NCI-H1105 (cell line): ENCODE results near the gene CFB.
A peak's percentile ranks its signal among the peaks of the same experiment; 100 is the strongest.
"Not testable (repeated sequence)": the region's sequence is repeated elsewhere in the genome, so short reads cannot be mapped to it uniquely, and the experiment has no call there.

Experiments used
- DNase-seq: peaks from one replicate; lab custom pipeline; 2025; lab: John Stamatoyannopoulos, UW

Gene CFB

DNA sequence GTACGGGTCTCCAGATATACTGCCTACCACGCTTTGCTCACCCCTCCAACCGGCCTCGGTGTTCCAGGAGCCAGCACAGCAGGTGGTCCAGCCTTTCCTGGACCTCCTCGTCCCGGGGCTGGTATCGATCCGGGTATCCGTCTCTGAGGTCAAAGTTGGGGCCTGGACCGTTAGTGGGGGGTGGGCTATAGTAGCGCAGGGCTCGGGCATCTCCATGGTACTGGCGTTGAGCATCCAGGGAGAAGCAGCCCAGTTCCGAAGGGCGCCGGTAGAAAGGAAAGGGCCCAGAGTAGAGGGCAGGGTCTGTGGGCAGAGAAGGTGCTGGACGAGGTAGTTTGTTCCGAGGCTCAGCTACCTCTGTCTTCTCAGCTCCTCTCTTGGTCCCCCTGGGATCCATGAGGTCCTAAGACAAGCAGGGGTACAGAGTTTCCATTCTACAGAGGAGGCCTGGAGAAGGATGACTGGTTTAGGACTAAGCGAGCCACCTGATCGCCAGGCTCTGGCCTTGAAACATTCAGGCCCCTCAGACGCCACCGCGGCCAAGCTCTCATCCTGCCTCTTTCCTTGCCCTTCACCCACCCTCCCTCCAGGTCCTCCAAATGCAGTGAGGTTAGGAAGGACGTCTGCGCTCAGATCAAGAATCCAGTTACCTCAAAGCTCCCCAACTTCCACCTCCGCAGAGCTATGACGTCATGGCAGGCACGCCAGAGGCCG lies 25.5 kb downstream of the CFB start:
- no peak for DNase-seq

DNA sequence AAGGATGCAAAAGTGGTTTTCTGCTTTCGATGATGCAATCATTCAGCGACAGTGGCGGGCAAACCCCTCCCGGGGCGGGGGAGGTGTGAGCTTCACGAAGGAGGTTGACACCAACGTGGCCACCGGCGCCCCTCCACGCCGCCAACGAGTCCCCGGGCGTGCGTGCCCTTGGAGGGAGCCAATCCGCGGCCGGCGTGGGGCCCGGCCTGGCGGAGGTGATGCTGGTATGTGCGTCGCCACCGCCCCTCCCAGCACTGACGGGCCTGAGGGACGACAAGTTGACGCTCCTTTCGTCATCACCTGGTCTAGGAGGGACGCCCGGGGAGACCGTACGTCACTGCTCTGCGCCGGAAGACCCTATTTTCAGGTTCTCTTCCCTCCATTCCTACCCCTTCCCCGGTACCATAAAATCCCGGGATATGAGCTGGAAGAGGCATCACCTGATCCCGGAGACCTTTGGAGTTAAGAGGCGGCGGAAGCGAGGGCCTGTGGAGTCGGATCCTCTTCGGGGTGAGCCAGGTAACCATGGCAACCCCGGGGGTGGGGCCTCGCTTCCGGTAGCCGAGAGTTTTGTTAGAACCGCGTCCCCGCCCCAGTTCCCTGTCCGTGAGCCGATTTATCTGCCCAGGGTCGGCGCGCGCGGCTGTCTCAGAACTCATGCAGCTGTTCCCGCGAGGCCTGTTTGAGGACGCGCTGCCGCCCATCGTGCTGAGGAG lies 26.3 kb downstream of the CFB start, which contains the start of gene DXO:
TSS of gene DXO (minus strand) at position 146 of the 716 bp plus-strand sequence. CDS start 463 bp downstream, outside the sequence.
- peak; percentile 99 for DNase-seq

DNA sequence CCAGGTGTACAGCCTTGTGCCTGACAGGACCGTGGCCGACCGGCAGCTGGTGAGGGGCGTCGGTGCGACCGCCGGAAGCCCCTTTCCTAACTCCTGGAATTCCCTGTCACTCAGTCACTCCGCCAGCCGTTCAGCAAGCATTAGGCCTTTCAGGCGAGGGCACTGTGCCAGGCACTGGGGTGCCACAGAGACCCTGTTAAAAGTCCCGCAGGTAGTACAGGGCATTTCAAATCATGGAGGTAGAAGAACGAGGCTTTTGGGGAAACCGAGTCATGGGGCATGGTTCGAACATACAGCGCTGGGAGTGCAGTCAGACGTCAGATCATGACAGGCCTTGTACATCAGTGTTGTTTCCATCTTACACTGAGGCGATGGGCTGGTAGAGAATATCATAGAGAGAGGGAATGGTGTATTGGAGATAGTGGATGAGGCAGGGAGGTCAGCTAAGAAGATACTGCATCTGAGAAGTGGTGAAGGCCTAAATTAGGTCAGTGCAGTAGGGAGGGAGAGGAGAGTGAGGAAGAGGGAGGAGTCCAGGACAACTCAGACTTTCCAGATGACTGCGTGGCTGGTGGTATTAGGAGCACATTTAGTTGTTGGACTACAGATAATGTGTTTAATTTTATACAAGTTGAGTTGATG lies 26.9 kb downstream of the CFB start:
- DNase-seq, result no peak

DNA sequence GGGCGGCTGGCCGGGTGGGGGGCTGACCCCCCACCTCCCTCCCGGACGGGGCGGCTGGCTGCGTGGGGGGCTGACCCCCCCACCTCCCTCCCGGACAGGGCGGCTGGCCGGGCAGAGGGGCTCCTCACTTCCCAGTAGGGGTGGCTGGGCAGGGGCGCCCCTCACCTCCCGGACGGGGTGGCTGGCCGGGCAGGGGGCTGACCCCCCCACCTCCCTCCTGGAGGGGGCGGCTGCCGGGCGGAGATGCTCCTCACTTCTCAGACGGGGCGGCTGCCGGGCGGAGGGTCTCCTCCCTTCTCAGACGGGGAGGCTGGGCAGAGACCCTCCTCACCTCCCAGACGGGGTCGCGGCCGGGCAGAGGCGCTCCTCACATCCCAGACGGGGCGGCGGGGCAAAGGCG lies 30.2 kb downstream of the CFB start:
- not testable (repeated sequence) for DNase-seq

DNA sequence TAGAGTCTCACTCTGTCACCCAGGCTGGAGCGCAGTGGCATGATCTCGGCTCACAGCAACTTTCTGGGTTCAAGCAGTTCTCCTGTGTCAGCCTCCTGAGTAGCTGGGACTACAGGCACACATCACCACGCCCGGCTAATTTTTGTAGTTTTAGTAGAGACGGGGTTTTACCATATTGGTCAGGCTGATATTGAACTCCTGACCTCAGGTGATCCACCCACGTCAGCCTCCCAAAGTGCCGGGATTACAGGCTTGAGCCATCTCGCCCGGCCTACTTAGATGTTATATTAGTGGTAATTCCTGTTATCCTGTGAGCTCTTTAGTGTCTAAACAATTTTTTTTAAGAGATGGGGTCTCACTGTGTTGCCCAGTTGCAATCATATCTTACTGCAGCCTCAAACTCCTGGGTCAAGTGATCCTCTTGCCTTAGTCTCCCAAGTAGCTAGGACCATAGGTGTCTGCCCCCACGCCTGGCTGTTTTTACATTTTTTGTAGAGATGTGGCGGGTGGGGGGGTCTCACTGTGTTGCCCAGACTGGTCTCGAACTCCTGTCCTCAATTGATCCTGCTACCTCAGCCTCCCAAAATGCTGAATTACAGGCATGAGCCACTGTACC lies 32.0 kb downstream of the CFB start:
- no peak for DNase-seq

DNA sequence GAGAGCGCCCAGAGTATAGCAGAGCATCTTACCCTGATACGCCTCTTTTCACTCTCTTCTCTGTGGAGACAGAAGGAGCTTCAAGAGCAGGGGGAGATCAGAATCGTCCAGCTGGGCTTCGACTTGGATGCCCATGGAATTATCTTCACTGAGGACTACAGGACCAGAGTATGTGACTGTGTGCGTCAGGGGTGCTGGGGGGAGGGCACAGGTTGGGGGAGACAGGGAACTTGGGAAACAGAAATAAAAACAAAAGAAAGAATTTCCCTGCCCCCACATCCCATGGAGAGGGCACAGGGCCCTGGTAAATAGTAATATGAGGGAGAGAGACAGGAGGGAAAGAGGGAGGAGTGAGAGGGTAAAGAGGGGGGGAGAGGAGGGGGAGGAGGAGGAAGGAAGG lies 32.9 kb downstream of the CFB start:
- DNase-seq, result no peak

DNA sequence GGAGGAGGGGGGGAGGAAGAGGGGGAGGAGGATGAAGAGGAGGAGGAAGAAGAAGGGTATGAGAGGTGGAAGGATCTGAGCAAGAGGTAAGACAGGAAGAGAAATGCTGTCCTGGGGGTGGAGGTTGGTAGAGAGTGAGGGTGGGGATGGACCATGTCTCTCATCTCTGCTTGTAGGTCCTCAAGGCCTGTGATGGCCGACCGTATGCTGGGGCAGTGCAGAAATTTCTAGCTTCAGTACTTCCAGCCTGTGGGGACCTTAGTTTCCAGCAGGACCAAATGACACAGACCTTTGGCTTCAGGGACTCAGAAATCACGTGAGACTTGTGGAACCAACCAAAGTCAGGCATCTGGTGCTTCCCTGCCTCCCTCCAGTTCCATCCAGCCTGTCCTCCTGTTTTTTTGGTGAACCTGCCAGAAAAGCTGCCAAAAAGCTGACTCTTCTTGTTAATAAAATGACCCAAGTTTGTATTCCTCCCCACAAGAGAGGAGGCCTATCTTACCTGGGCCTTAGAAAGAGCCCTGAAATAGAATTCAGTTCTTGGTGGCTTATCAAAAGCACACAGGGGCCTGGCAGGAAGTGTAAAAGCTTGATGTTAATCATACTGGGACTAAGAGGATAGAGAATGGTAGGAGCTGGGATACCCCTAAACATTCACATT lies 33.5 kb downstream of the CFB start:
- DNase-seq, result no peak

DNA sequence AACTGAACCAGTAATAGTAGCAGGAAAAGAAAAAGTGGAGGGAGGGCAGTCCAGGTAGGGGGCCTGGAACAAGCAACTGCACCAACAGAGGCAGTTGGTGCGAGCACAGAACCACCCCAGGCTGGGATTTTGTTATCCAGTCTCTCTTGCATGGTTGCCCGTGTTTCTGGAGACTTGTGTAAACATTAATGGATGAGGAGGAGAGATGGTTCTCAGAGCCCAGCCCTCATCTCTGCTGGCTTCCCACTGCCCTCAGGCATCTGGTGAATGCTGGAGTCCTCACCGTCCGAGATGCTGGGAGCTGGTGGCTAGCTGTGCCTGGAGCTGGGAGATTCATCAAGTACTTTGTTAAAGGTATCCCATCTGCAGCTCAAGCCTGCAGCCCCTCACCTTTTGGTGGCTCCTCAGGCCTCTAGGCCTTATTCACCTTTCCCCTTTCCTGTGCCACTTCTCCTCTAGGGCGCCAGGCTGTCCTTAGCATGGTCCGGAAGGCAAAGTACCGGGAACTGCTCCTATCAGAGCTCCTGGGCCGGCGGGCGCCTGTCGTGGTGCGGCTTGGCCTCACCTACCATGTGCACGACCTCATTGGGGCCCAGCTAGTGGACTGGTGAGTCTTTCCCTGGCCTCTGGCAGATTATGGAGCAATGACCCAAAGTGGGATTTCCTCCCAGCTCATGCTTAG lies 34.4 kb downstream of the CFB start:
- DNase-seq, result not testable (repeated sequence)

DNA sequence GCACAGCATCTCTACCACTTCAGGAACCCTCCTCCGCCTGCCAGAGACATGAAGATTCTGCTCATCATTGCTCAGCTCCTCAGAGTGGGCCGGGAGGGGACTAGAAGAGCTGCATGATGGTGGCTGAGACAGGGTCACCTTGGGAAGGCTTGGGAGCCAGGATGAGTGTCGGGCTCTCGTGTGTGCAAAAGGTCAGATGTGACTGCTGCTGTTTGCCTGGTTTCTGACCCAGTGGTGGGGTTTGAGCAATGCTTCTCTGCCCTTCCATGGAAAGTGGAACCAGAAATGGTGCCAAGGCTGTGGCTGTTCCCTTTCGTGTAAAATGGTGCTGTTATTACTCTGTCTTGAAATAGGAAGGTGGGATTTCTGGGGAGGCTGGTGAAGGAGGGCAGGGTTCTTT lies 35.1 kb downstream of the CFB start:
- not testable (repeated sequence) for DNase-seq

DNA sequence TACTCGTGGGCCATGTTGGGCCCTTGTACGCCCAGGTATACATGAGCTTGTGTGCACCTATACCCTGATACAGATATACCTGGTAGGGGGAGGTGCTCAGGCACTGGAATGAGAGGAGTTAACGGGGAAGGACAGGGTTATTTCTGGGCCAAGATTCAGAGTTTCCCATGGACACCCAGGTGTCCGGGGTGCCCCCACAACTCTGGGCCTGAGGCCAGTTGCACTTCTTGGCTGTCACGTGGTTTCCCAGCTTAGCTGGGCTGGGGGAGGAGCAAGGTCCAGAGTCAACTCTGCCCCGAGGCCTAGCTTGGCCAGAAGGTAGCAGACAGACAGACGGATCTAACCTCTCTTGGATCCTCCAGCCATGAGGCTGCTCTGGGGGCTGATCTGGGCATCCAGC lies 35.8 kb downstream of the CFB start, which contains the start of gene C4A:
TSS of gene C4A (plus strand) at position 314 of the 400 bp plus-strand sequence. CDS start at position 365, 51 bp downstream.
- not testable (repeated sequence) for DNase-seq

DNA sequence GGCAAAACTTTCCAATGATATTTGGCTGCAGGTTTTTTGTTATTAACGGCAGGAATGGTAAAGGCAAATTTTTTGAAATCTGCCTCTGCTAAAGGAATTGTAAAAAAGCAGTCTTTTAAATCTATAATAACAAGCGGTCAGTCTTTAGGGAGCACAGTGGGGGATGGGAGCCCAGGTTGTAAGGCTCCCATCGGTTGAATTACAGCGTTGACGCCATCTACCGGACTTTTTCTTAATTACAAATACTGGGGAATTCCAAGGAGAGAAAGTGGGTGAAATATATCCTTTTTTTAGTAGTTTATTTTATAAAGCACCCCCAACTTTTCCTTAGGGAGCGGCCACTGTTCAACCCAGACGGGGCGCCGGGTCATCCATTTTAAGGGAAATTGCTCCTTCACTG lies 43.5 kb downstream of the CFB start:
- not testable (repeated sequence) for DNase-seq

DNA sequence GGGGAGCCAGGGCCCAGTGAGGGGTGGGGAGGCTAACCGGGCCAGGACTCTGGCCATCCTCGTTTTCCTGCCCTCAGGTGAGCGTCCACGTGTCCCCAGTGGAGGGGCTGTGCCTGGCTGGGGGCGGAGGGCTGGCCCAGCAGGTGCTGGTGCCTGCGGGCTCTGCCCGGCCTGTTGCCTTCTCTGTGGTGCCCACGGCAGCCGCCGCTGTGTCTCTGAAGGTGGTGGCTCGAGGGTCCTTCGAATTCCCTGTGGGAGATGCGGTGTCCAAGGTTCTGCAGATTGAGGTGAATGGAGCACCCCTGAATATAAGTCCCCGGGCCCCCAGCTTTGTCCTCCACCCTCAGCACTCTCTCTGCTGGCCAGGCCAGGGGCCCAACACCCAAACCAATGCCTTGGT lies 48.5 kb downstream of the CFB start:
- not testable (repeated sequence) for DNase-seq

DNA sequence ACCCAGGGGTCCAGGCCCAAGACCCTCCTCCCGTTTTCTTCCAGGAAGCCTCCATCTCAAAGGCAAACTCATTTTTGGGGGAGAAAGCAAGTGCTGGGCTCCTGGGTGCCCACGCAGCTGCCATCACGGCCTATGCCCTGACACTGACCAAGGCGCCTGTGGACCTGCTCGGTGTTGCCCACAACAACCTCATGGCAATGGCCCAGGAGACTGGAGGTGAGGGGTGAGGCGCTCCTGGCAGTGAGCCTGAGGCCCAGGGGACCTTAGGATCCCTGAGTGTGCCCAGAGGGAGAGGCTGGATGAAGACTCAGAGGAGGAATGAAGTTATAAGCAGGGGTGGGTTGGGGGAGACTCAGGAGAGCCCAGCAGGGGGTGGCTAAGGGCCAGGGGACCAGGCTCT lies 50.5 kb downstream of the CFB start:
- not testable (repeated sequence) for DNase-seq
